ENCODE data around the gene ARPP19.

DNA sequence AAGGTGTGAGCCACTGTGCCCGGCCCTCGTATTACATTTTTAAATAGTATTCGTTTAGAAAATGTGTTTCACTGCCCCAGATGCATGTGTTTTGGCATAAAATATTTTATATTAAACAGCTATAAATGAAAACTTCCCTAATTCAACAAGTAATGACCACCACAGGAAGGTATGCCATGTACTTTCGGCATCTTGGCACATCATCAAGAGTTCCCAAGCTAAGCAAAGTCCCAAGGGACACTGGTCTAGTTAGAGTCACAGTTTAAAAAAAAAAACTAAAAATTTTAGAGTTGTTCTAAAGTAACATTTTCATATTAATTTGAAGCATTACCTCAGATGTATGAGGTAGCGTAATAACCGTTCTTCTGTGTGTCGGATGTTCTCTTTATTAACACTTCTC is 15.6 kb upstream of the ARPP19 start:
- no peak for TF ChIP-seq E2F4 (CRISPR knock-in tag; IDR thresholded peaks at IDR 0.05; ENCODE audit: borderline replicate concordance, low read depth)
- TF ChIP-seq, protein P1, sequence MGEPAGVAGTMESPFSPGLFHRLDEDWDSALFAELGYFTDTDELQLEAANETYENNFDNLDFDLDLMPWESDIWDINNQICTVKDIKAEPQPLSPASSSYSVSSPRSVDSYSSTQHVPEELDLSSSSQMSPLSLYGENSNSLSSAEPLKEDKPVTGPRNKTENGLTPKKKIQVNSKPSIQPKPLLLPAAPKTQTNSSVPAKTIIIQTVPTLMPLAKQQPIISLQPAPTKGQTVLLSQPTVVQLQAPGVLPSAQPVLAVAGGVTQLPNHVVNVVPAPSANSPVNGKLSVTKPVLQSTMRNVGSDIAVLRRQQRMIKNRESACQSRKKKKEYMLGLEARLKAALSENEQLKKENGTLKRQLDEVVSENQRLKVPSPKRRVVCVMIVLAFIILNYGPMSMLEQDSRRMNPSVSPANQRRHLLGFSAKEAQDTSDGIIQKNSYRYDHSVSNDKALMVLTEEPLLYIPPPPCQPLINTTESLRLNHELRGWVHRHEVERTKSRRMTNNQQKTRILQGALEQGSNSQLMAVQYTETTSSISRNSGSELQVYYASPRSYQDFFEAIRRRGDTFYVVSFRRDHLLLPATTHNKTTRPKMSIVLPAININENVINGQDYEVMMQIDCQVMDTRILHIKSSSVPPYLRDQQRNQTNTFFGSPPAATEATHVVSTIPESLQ (CRISPR knock-in tag; IDR thresholded peaks at IDR 0.05) = no peak
- TF ChIP-seq CTCF (IDR thresholded peaks at IDR 0.05) = no peak
- no peak for TF ChIP-seq ZNF396 (CRISPR knock-in tag; IDR thresholded peaks at IDR 0.05; ENCODE audit: borderline replicate concordance)

Measured in WTC11 (cell line).